ENCODE data around the gene CMC2.

GRCh38 chr16:81003064-81003463, 3.6 kb downstream of the CMC2 start:
- TF ChIP-seq CTCF (IDR thresholded peaks at IDR 0.05): no peak
- no peak for TF ChIP-seq POLR2AphosphoS5 (IDR thresholded peaks at IDR 0.05)
